SK-N-SH treated with all-trans-retinoic acid at 6 μM for 48 hours (cell line): ENCODE results near the gene CDK15.

Experiments
- ATAC-seq: fragments of 200-7000 bp; cut with Tn5 transposase; 3 replicates; pipeline ENCODE4 v1.9.1; 2020; ENCODE audit warnings: mild to moderate bottlenecking, moderate library complexity
- ARNTL ChIP-seq: fragments of 450-650 bp; formaldehyde crosslinking; IDR thresholded peaks from 2 replicates; pipeline ENCODE4 v1.5.0; 2020; ENCODE audit warnings: low read depth, mild to moderate bottlenecking, moderate library complexity, borderline replicate concordance
- BACH2 ChIP-seq: fragments of 250-450 bp; sonication (Bioruptor Pico); IDR thresholded peaks from 2 replicates; pipeline ENCODE4 v1.9.0; 2021; ENCODE audit warnings: mild to moderate bottlenecking, borderline replicate concordance
- CREB5 ChIP-seq: fragments of 250-450 bp; sonication (Bioruptor Pico); IDR thresholded peaks from 2 replicates; pipeline ENCODE4 v1.5.1; 2020; ENCODE audit warnings: low read depth, mild to moderate bottlenecking, moderate library complexity
- CSDC2 ChIP-seq: fragments of 250-450 bp; sonication (Bioruptor Pico); IDR thresholded peaks from 2 replicates; pipeline ENCODE4 v1.5.0; 2020; ENCODE audit warnings: mild to moderate bottlenecking, moderate library complexity
- CSRNP3 ChIP-seq: fragments of 250-450 bp; sonication (Bioruptor Pico); IDR thresholded peaks from 2 replicates; pipeline ENCODE4 v1.5.1; 2021; ENCODE audit warnings: mild to moderate bottlenecking, moderate library complexity
- ESRRG ChIP-seq: fragments of 250-450 bp; sonication (Bioruptor Pico); IDR thresholded peaks from 2 replicates; pipeline ENCODE4 v1.6.1; 2021; ENCODE audit warnings: mild to moderate bottlenecking
- GLIS3 ChIP-seq: fragments of 250-450 bp; sonication (Bioruptor Pico); IDR thresholded peaks from 2 replicates; pipeline ENCODE4 v1.5.0; 2020; ENCODE audit warnings: mild to moderate bottlenecking, moderate library complexity
- ISL1 ChIP-seq: fragments of 250-450 bp; sonication (Bioruptor Pico); IDR thresholded peaks from 2 replicates; pipeline ENCODE4 v2.1.2; 2022; ENCODE audit warnings: mild to moderate bottlenecking, moderate library complexity
- OSR1 ChIP-seq: fragments of 250-450 bp; sonication (Bioruptor Pico); IDR thresholded peaks from 2 replicates; pipeline ENCODE4 v1.8.0; 2022; ENCODE audit warnings: moderate library complexity, mild to moderate bottlenecking, inconsistent platforms
- PATZ1 ChIP-seq: fragments of 250-450 bp; sonication (Bioruptor Pico); IDR thresholded peaks from 2 replicates; pipeline ENCODE4 v1.8.0; 2020; ENCODE audit warnings: mild to moderate bottlenecking, moderate library complexity, borderline replicate concordance
- POU6F1 ChIP-seq: fragments of 250-450 bp; sonication (Bioruptor Pico); IDR thresholded peaks from 2 replicates; pipeline ENCODE4 v1.8.0; 2021; ENCODE audit warnings: low read depth, mild to moderate bottlenecking, moderate library complexity, borderline replicate concordance
- PPARA ChIP-seq: fragments of 250-450 bp; sonication (Bioruptor Pico); IDR thresholded peaks from 2 replicates; pipeline ENCODE4 v1.5.0; 2020; ENCODE audit warnings: mild to moderate bottlenecking, borderline replicate concordance
- RARB ChIP-seq: fragments of 250-450 bp; sonication (Bioruptor Pico); IDR thresholded peaks from 2 replicates; pipeline ENCODE4 v1.8.0; 2021; ENCODE audit warnings: mild to moderate bottlenecking, moderate library complexity
- SNAI2 ChIP-seq: fragments of 250-450 bp; sonication (Bioruptor Pico); IDR thresholded peaks from 2 replicates; pipeline ENCODE4 v1.5.0; 2020; ENCODE audit warnings: mild to moderate bottlenecking, moderate library complexity
- TOX ChIP-seq: fragments of 250-450 bp; sonication (Bioruptor Pico); IDR thresholded peaks from 2 replicates; pipeline ENCODE4 v1.8.0; 2021; ENCODE audit warnings: mild to moderate bottlenecking, moderate library complexity, borderline replicate concordance
- TSHZ2 ChIP-seq: fragments of 250-450 bp; sonication (Bioruptor Pico); IDR thresholded peaks from 2 replicates; pipeline ENCODE4 v1.5.0; 2020; ENCODE audit warnings: mild to moderate bottlenecking, moderate library complexity
- ZC3H10 ChIP-seq: fragments of 250-450 bp; sonication (Bioruptor Pico); IDR thresholded peaks from 2 replicates; pipeline ENCODE4 v1.5.1; 2021; ENCODE audit warnings: mild to moderate bottlenecking, moderate library complexity
- ZFP3 ChIP-seq: fragments of 250-450 bp; sonication (Bioruptor Pico); IDR thresholded peaks from 2 replicates; pipeline ENCODE4 v1.5.0; 2020; ENCODE audit warnings: mild to moderate bottlenecking, moderate library complexity
- ZFP30 ChIP-seq: fragments of 450-650 bp; formaldehyde crosslinking; IDR thresholded peaks from 2 replicates; pipeline ENCODE4 v1.5.0; 2022; ENCODE audit warnings: mild to moderate bottlenecking, moderate library complexity
- ZNF565 ChIP-seq: fragments of 450-650 bp; formaldehyde crosslinking; conservative IDR thresholded peaks from 2 replicates; pipeline ENCODE4 v1.5.0; 2020; ENCODE audit warnings: low read depth, mild to moderate bottlenecking, moderate library complexity
- ZNF8 ChIP-seq: fragments of 450-650 bp; formaldehyde crosslinking; IDR thresholded peaks from 2 replicates; pipeline ENCODE4 v1.5.0; 2020; ENCODE audit warnings: mild to moderate bottlenecking, moderate library complexity

CDK15 gene

GRCh38 chr2:201862843-201863242 lies 56.5 kb downstream of the CDK15 start:
- ATAC-seq = no peak
- TF ChIP-seq TSHZ2 (CRISPR knock-in tag) = no peak
- no peak for TF ChIP-seq PATZ1
- TF ChIP-seq CSDC2 (CRISPR knock-in tag) = no peak
- no peak for TF ChIP-seq SNAI2 (CRISPR knock-in tag)
- TF ChIP-seq CSRNP3 = no peak
- TF ChIP-seq PPARA (CRISPR knock-in tag) = no peak

GRCh38 chr2:201866643-201867473 lies 60.5 kb downstream of the CDK15 start:
- TF ChIP-seq ZC3H10 (CRISPR knock-in tag) = no peak
- no peak for TF ChIP-seq CSRNP3
- no peak for TF ChIP-seq CSDC2 (CRISPR knock-in tag)
- TF ChIP-seq CREB5 (CRISPR knock-in tag) = no peak
- no peak for TF ChIP-seq ESRRG
- no peak for TF ChIP-seq POU6F1 (CRISPR knock-in tag)
- no peak for TF ChIP-seq ZNF8 (CRISPR knock-in tag)
- no peak for TF ChIP-seq ZFP30 (CRISPR knock-in tag)
- TF ChIP-seq BACH2 (CRISPR knock-in tag) = no peak
- TF ChIP-seq ISL1 (CRISPR knock-in tag) = no peak
- TF ChIP-seq ZFP3 (CRISPR knock-in tag) = no peak
- TF ChIP-seq TOX (CRISPR knock-in tag) = no peak
- TF ChIP-seq SNAI2 (CRISPR knock-in tag) = no peak
- no peak for TF ChIP-seq GLIS3 (CRISPR knock-in tag)
- no peak for TF ChIP-seq OSR1 (CRISPR knock-in tag)
- no peak for TF ChIP-seq ARNTL (CRISPR knock-in tag)
- TF ChIP-seq, all 23 proteins: peak for 0
- ATAC-seq = peak; percentile 37; the same call in 1 of the 3 replicates

- no peak for ATAC-seq
- TF ChIP-seq CREB5 (CRISPR knock-in tag) = no peak
- TF ChIP-seq ZFP30 (CRISPR knock-in tag) = no peak
- no peak for TF ChIP-seq ARNTL (CRISPR knock-in tag)
- TF ChIP-seq GLIS3 (CRISPR knock-in tag) = no peak
- TF ChIP-seq ZNF8 (CRISPR knock-in tag) = no peak
- TF ChIP-seq CSDC2 (CRISPR knock-in tag) = no peak
- TF ChIP-seq TOX (CRISPR knock-in tag) = no peak
- no peak for TF ChIP-seq ZNF565
- TF ChIP-seq BACH2 (CRISPR knock-in tag) = no peak
- no peak for TF ChIP-seq RARB (CRISPR knock-in tag)
- TF ChIP-seq OSR1 (CRISPR knock-in tag) = no peak
- TF ChIP-seq POU6F1 (CRISPR knock-in tag) = no peak
These were observed 65.1 kb downstream of the CDK15 start for GRCh38 chr2:201871471-201871870.
